Mononuclear cell (primary cell): ENCODE measurements around the gene PHF20. TPM values are rescaled to one million over a fixed set of nuclear protein-coding genes. Genes with fewer than 3 reads are reported as not detected.
"Not testable (repeated sequence)": the region's sequence is repeated elsewhere in the genome, so short reads cannot be mapped to it uniquely, and the experiment has no call there.

ENCODE experiments used
- H3K27me3 ChIP-seq: 2 replicates; pipeline ENCODE4 v1.6.0; 2011; ENCODE audit warnings: low read length, control low read depth; ENCODE audit not compliant: insufficient read depth
- H3K4me1 ChIP-seq: 2 replicates; pipeline ENCODE4 v1.5.1; 2011; ENCODE audit warnings: mild to moderate bottlenecking, low read length, control low read depth; ENCODE audit not compliant: insufficient read depth
- H3K4me3 ChIP-seq: 2 replicates; pipeline ENCODE4 v1.5.1; 2011; ENCODE audit warnings: mild to moderate bottlenecking, low read length, moderate library complexity
- H3K9me3 ChIP-seq: 2 replicates; pipeline ENCODE4 v1.5.1; 2011; ENCODE audit warnings: low read depth, mild to moderate bottlenecking, control low read depth, low read length
- total RNA-seq: library from RNA; depleted of rRNA; stranded (reverse); fragments of >200 nt; gene quantifications from one replicate; pipeline ENCODE4 v1.2.3, GENCODE V29; 2012

The PHF20 gene
- total RNA-seq, 1 donor: 103 TPM

- Histone ChIP-seq H3K9me3 (no peaks in the 10 kb centered on the region), H3K4me3 (no peak overlapping the region), H3K4me1 (no peaks in the 10 kb centered on the region), H3K27me3 (no peaks in the 10 kb centered on the region)
Observed at GRCh38 chr20:35871259-35871771, 99.5 kb downstream of the PHF20 start.

- Histone ChIP-seq H3K4me3 (no peak overlapping the region), H3K27me3 (no peaks in the 10 kb centered on the region), H3K9me3 (no peaks in the 10 kb centered on the region), H3K4me1 (no peaks in the 10 kb centered on the region)
Observed at GRCh38 chr20:35876033-35876320, 104.2 kb downstream of the PHF20 start.

GRCh38 chr20:35877611-35878010, 105.8 kb downstream of the PHF20 start:
- H3K27me3 ChIP-seq: no peaks in the 10 kb centered on the region
- no peaks in the 10 kb centered on the region for H3K9me3 ChIP-seq
- H3K4me1 ChIP-seq: no peaks in the 10 kb centered on the region
- H3K4me3 ChIP-seq: no peak overlapping the region

GRCh38 chr20:35878113-35878625, 106.4 kb downstream of the PHF20 start:
- Histone ChIP-seq H3K4me3 (no peak overlapping the region), H3K4me1 (no peaks in the 10 kb centered on the region), H3K9me3 (no peaks in the 10 kb centered on the region), H3K27me3 (no peaks in the 10 kb centered on the region)

GRCh38 chr20:35881676-35882075, 109.9 kb downstream of the PHF20 start:
- no peaks in the 10 kb centered on the region for H3K9me3 ChIP-seq
- H3K4me1 ChIP-seq: no peaks in the 10 kb centered on the region
- H3K27me3 ChIP-seq: no peaks in the 10 kb centered on the region
- H3K4me3 ChIP-seq: no peak overlapping the region

GRCh38 chr20:35882427-35883161, 110.8 kb downstream of the PHF20 start:
- not testable (repeated sequence) for H3K27me3 ChIP-seq, H3K9me3 ChIP-seq, H3K4me1 ChIP-seq, H3K4me3 ChIP-seq

- Histone ChIP-seq H3K9me3 (no peaks in the 10 kb centered on the region), H3K4me3 (no peak overlapping the region), H3K27me3 (no peaks in the 10 kb centered on the region), H3K4me1 (peaks cover 13% of the 10 kb centered on the region)
Observed at GRCh38 chr20:35883336-35883777, 111.5 kb downstream of the PHF20 start.

GRCh38 chr20:35883778-35884540, 112.1 kb downstream of the PHF20 start:
- H3K4me3 ChIP-seq: no peak overlapping the region
- peaks cover 18% of the 10 kb centered on the region for H3K4me1 ChIP-seq
- no peaks in the 10 kb centered on the region for H3K27me3 ChIP-seq
- H3K9me3 ChIP-seq: no peaks in the 10 kb centered on the region

GRCh38 chr20:35884541-35884865, 112.7 kb downstream of the PHF20 start:
- Histone ChIP-seq H3K27me3 (no peaks in the 10 kb centered on the region), H3K4me3 (no peak overlapping the region), H3K4me1 (peaks cover 18% of the 10 kb centered on the region), H3K9me3 (no peaks in the 10 kb centered on the region)

GRCh38 chr20:35885212-35885611, 113.4 kb downstream of the PHF20 start:
- no peak overlapping the region for H3K4me3 ChIP-seq

GRCh38 chr20:35886537-35886936, 114.7 kb downstream of the PHF20 start:
- no peaks in the 10 kb centered on the region for H3K9me3 ChIP-seq
- no peaks in the 10 kb centered on the region for H3K27me3 ChIP-seq
- H3K4me3 ChIP-seq: no peak overlapping the region
- H3K4me1 ChIP-seq: peaks cover 18% of the 10 kb centered on the region

More at GRCh38 chr20:35885212-35885611, 113.4 kb downstream of the PHF20 start:
- peaks cover 18% of the 10 kb centered on the region for H3K4me1 ChIP-seq
- H3K27me3 ChIP-seq: no peaks in the 10 kb centered on the region
- H3K9me3 ChIP-seq: no peaks in the 10 kb centered on the region

- peaks cover 18% of the 10 kb centered on the region for H3K4me1 ChIP-seq
- H3K27me3 ChIP-seq: no peaks in the 10 kb centered on the region
- no peaks in the 10 kb centered on the region for H3K9me3 ChIP-seq
- no peak overlapping the region for H3K4me3 ChIP-seq
Observed at GRCh38 chr20:35887393-35888064, 115.7 kb downstream of the PHF20 start.

- H3K27me3 ChIP-seq: no peaks in the 10 kb centered on the region
- H3K4me1 ChIP-seq: peaks cover 18% of the 10 kb centered on the region
- no peaks in the 10 kb centered on the region for H3K9me3 ChIP-seq
- no peak overlapping the region for H3K4me3 ChIP-seq
Observed at GRCh38 chr20:35888657-35889056, 116.8 kb downstream of the PHF20 start.

- peaks cover 23% of the 10 kb centered on the region for H3K4me1 ChIP-seq
- no peaks in the 10 kb centered on the region for H3K9me3 ChIP-seq
- no peak overlapping the region for H3K4me3 ChIP-seq
- no peaks in the 10 kb centered on the region for H3K27me3 ChIP-seq
Observed at GRCh38 chr20:35891375-35891774, 119.6 kb downstream of the PHF20 start.

- Histone ChIP-seq H3K27me3 (no peaks in the 10 kb centered on the region), H3K4me1 (peaks cover 15% of the 10 kb centered on the region), H3K4me3 (no peak overlapping the region), H3K9me3 (no peaks in the 10 kb centered on the region)
Observed at GRCh38 chr20:35892871-35893270, 121.1 kb downstream of the PHF20 start.
